GM18870 (cell line): ENCODE data around the gene OAS3.
A peak's percentile ranks its signal among the peaks of the same experiment; 100 is the strongest.
"Not testable (repeated sequence)": the region's sequence is repeated elsewhere in the genome, so short reads cannot be mapped to it uniquely, and the experiment has no call there.

Source experiments
- ATAC-seq: cut with Tn5 transposase; IDR thresholded peaks from one replicate; pipeline ENCODE4 v1.9.1; 2021; ENCODE audit warnings: moderate library complexity; ENCODE audit not compliant: unreplicated experiment

OAS3 gene

GRCh38 chr12:112980491-112981158 is 42.4 kb downstream of the OAS3 start:
- ATAC-seq, result no peak

GRCh38 chr12:112985642-112986290 is 47.5 kb downstream of the OAS3 start:
- ATAC-seq, result no peak

GRCh38 chr12:112986291-112986800 is 48.1 kb downstream of the OAS3 start:
- no peak for ATAC-seq

- ATAC-seq, result no peak
Observed at GRCh38 chr12:112987561-112987960, 49.3 kb downstream of the OAS3 start.

GRCh38 chr12:112988224-112988623 is 50.0 kb downstream of the OAS3 start:
- ATAC-seq, result peak; percentile 53

GRCh38 chr12:112988823-112989385 is 50.6 kb downstream of the OAS3 start:
- not testable (repeated sequence) for ATAC-seq

- no peak for ATAC-seq
Observed at GRCh38 chr12:112989806-112990205, 51.5 kb downstream of the OAS3 start.

- no peak for ATAC-seq
Observed at GRCh38 chr12:112992541-112993398, 54.5 kb downstream of the OAS3 start.

GRCh38 chr12:112995008-112995407 is 56.7 kb downstream of the OAS3 start:
- no peak for ATAC-seq

- ATAC-seq, result no peak
Observed at GRCh38 chr12:112996501-112996900, 58.2 kb downstream of the OAS3 start.

- ATAC-seq, result no peak
Observed at GRCh38 chr12:112997506-112997905, 59.2 kb downstream of the OAS3 start.

- no peak for ATAC-seq
Observed at GRCh38 chr12:112998987-112999767, 60.9 kb downstream of the OAS3 start.

GRCh38 chr12:113000433-113000832 is 62.2 kb downstream of the OAS3 start:
- ATAC-seq, result no peak

- no peak for ATAC-seq
Observed at GRCh38 chr12:113002155-113002554, 63.9 kb downstream of the OAS3 start.

- ATAC-seq, result no peak
Observed at GRCh38 chr12:113002676-113003075, 64.4 kb downstream of the OAS3 start.

- no peak for ATAC-seq
Observed at GRCh38 chr12:113003636-113004035, 65.4 kb downstream of the OAS3 start.

- no peak for ATAC-seq
Observed at GRCh38 chr12:113005762-113006161, 67.5 kb downstream of the OAS3 start.

- ATAC-seq, result no peak
Observed at GRCh38 chr12:113006206-113006605, 67.9 kb downstream of the OAS3 start.

- no peak for ATAC-seq
Observed at GRCh38 chr12:113006641-113007040, 68.4 kb downstream of the OAS3 start.

- no peak for ATAC-seq
Observed at GRCh38 chr12:113007166-113007565, 68.9 kb downstream of the OAS3 start.
